GM18505 (cell line): ENCODE data around the gene EIPR1.

ENCODE experiments used
- ATAC-seq: cut with Tn5 transposase; IDR thresholded peaks from one replicate; pipeline ENCODE4 v1.9.1; 2021; ENCODE audit not compliant: unreplicated experiment
- POLR2A ChIP-seq: IDR thresholded peaks from 4 replicates; pipeline ENCODE4 v1.6.1; 2011; ENCODE audit warnings: borderline replicate concordance; ENCODE audit not compliant: insufficient read depth, insufficient read length; ENCODE audit errors: extremely low read depth

Gene EIPR1

GRCh38 chr2:3261511-3261910 lies 116.1 kb downstream of the EIPR1 start:
- no peak for TF ChIP-seq POLR2A
- no peak for ATAC-seq

GRCh38 chr2:3260959-3261358 lies 116.7 kb downstream of the EIPR1 start:
- TF ChIP-seq POLR2A: no peak
- no peak for ATAC-seq

- TF ChIP-seq POLR2A: no peak
- ATAC-seq: no peak
Observed at GRCh38 chr2:3257826-3258225, 119.8 kb downstream of the EIPR1 start.

GRCh38 chr2:3257166-3257565 lies 120.5 kb downstream of the EIPR1 start:
- no peak for ATAC-seq
- TF ChIP-seq POLR2A: no peak

DNA sequence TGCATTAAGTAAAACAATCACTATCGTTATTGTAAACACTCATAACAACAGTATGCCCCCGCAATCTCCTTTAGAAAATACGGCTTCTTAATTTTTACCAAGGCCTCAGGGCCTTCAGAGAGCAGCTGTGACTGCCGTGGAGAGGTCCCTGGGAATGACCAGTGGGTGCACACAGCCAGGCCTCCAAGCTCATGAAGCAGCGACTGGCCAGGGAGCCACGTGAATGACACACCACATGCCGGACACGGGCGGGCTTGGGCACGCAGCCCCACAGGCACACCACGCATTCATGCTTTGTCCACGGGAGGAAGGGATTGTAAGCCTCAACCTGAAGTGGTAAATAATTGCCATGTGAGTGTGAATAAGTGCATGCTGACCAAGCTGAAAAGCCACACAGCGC lies 121.0 kb downstream of the EIPR1 start:
- no peak for ATAC-seq
- no peak for TF ChIP-seq POLR2A

DNA sequence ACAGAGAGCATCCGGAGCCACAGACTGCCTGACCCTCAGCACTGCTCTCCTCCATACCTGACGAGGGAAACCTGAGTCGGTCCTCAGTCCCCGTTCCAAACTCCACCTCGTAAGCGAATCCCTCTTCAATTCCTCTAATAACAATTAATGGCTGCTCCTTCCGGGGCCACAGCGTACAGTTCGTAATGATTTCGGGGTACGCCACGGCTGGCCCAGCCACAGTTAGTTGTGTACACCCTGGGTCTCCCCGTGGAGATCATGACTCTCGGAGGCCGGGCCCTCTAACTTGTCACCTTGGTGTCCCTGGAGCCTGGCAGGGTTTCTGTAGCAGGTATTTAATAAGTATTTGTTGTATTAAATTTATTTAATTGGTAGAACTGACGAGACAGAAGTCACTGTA lies 121.5 kb downstream of the EIPR1 start:
- no peak for ATAC-seq
- TF ChIP-seq POLR2A: no peak

GRCh38 chr2:3254442-3254941 lies 123.1 kb downstream of the EIPR1 start:
- ATAC-seq: peak; percentile 63
- no peak for TF ChIP-seq POLR2A

DNA sequence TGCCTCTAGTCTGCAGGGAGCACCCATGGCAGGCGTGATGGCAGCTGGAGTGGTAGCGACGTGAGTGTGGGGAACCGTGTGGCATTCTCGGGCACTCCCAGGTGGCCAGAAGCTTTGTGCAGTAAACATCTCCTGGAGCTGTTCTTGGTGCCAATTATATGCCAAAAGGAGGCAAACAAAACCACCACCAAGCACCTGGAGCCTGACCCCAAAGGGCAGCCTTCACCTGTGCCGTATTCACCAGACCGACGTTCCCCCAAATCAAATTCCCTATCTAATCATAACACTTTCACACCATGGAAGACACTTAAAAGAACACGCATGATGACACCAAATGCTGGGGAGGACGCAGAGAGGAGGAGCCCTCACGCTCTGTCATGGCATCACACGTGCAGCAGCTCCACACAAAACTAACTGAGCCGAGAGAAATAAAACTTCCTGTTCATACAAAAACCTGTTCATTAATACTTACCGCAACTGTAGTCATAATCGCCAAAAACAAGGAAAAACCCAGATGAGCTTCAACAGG lies 123.6 kb downstream of the EIPR1 start:
- ATAC-seq: no peak
- no peak for TF ChIP-seq POLR2A

DNA sequence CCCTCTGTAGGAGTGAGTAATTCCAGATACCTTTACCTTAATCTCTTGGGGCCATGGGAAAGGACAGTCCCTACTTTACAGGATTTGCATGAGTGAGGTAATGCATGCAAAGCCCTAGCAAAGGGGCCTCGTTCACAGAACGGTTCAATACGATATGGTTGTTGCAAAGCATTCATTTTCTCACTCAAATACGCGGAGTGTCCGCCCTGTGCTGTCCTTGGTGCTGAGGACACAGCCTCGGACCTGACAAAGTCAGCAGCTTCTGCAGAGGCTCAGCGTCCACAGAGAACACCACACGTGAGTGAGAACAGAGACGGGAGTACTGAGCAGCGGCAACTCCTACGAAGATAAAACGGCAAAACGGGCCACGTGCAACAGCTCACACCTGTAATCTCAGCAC lies 125.7 kb downstream of the EIPR1 start:
- no peak for ATAC-seq
- no peak for TF ChIP-seq POLR2A

GRCh38 chr2:3249476-3249962 lies 128.1 kb downstream of the EIPR1 start:
- no peak for ATAC-seq
- TF ChIP-seq POLR2A: no peak

DNA sequence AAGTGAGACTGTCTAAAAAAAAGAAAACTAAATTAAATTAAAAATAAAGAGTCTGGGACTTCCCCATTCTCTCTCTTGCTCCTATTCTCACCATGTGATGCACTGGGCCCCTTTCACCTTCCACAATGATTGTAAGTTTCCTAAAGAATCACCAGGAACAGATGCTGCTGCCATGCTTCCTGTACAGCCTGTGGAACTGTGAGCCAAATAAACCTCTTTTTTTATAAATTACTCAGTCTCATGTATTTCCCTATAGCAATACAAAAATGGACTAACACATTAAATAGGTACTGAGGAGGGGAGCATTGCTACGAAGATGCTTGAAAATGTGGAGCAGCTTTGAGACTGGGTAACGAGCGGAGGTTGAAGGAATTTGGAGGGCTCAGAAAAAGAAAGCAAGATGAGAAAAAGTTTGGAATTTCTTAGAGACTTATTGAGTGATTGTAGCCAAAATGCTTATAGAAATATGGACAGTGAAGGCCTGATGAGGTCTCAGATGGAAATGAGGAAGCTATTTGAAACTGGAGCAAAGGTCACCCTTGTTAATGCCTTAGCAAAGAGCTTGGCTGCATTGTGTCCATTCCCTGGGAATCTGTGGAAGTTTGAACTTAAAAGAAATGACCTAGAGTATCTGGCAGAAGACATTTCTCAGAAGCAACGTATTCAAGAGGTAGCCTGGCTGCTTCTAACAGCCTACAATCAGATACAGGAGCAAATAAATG lies 128.7 kb downstream of the EIPR1 start:
- no peak for TF ChIP-seq POLR2A
- ATAC-seq: no peak

- no peak for ATAC-seq
- TF ChIP-seq POLR2A: no peak
Observed at GRCh38 chr2:3246928-3247714, 130.5 kb downstream of the EIPR1 start.

DNA sequence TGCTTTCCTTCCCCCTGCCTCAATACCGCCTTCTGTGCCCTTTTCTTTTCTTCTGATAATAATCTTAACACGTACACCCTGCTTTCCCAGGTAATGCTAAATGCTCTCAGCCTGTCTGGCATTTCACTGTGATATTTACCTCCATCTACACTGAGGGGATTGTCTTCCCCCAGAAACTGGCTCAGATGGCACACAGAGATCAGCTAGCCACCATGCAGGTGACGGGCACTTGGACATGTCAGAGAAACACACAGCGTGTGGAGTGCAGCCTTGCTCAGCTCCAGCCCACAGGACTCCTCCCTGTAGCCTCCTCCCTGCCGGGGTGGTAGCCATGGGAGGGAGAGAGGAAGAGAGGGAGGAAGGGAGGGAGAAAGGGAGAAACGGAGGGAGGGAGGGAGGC lies 131.2 kb downstream of the EIPR1 start:
- ATAC-seq: no peak
- no peak for TF ChIP-seq POLR2A

GRCh38 chr2:3244486-3244885 lies 133.1 kb downstream of the EIPR1 start:
- no peak for TF ChIP-seq POLR2A

GRCh38 chr2:3243804-3244203 lies 133.8 kb downstream of the EIPR1 start:
- ATAC-seq: no peak

More at GRCh38 chr2:3244486-3244885, 133.1 kb downstream of the EIPR1 start:
- ATAC-seq: no peak

More at GRCh38 chr2:3243804-3244203, 133.8 kb downstream of the EIPR1 start:
- no peak for TF ChIP-seq POLR2A
